ENCODE results near the gene CDHR1.

Gene CDHR1

GRCh38 chr10:84226616-84227015, 32.3 kb downstream of the CDHR1 start:
- DNase-seq (ENCODE audit: low read depth in 1 of 2, low spot score in 1 of 2): no peak

GRCh38 chr10:84227810-84228209, 33.5 kb downstream of the CDHR1 start:
- no peak for DNase-seq (ENCODE audit: low read depth in 1 of 2, low spot score in 1 of 2)

GRCh38 chr10:84230359-84230758, 36.0 kb downstream of the CDHR1 start:
- no peak for DNase-seq (ENCODE audit: low read depth in 1 of 2, low spot score in 1 of 2)

GRCh38 chr10:84232376-84232775, 38.0 kb downstream of the CDHR1 start:
- DNase-seq (ENCODE audit: low read depth in 1 of 2, low spot score in 1 of 2): no peak

GRCh38 chr10:84233940-84234339, 39.6 kb downstream of the CDHR1 start:
- DNase-seq (ENCODE audit: low read depth in 1 of 2, low spot score in 1 of 2): no peak

GRCh38 chr10:84234479-84234878, 40.1 kb downstream of the CDHR1 start:
- DNase-seq (ENCODE audit: low read depth in 1 of 2, low spot score in 1 of 2): no peak

GRCh38 chr10:84235096-84235495, 40.8 kb downstream of the CDHR1 start:
- DNase-seq (ENCODE audit: low read depth in 1 of 2, low spot score in 1 of 2): no peak

GRCh38 chr10:84236807-84237198, 42.5 kb downstream of the CDHR1 start:
- DNase-seq (ENCODE audit: low read depth in 1 of 2, low spot score in 1 of 2): no peak

GRCh38 chr10:84237199-84238051, 43.1 kb downstream of the CDHR1 start:
- no peak for DNase-seq (ENCODE audit: low read depth in 1 of 2, low spot score in 1 of 2)

- DNase-seq (ENCODE audit: low read depth in 1 of 2, low spot score in 1 of 2): no peak
Observed at GRCh38 chr10:84238909-84239308, 44.6 kb downstream of the CDHR1 start.

- DNase-seq (ENCODE audit: low read depth in 1 of 2, low spot score in 1 of 2): no peak
Observed at GRCh38 chr10:84241185-84241790, 47.0 kb downstream of the CDHR1 start, which contains the start of gene LRIT1. TSS of gene LRIT1 (minus strand) at chr10:84241546. CDS start at chr10:84241439, 107 bp downstream.

- DNase-seq (ENCODE audit: low read depth in 1 of 2, low spot score in 1 of 2): no peak
Observed at GRCh38 chr10:84243759-84244158, 49.4 kb downstream of the CDHR1 start.

- DNase-seq (ENCODE audit: low read depth in 1 of 2, low spot score in 1 of 2): no peak
Observed at GRCh38 chr10:84244651-84245270, 50.4 kb downstream of the CDHR1 start, which contains the start of gene RGR. TSS of gene RGR (plus strand) at chr10:84245053. CDS start at chr10:84245091, 38 bp downstream.

GRCh38 chr10:84247496-84247895, 53.2 kb downstream of the CDHR1 start:
- DNase-seq (ENCODE audit: low read depth in 1 of 2, low spot score in 1 of 2): no peak

GRCh38 chr10:84248794-84249193, 54.5 kb downstream of the CDHR1 start:
- DNase-seq (ENCODE audit: low read depth in 1 of 2, low spot score in 1 of 2): no peak

- no peak for DNase-seq (ENCODE audit: low read depth in 1 of 2, low spot score in 1 of 2)
Observed at GRCh38 chr10:84254552-84255478, 60.5 kb downstream of the CDHR1 start.

- peak in 1 of 2 donors; percentile 21 for DNase-seq (ENCODE audit: low read depth in 1 of 2, low spot score in 1 of 2)
Observed at GRCh38 chr10:84256510-84257342, 62.4 kb downstream of the CDHR1 start.

- no peak for DNase-seq (ENCODE audit: low read depth in 1 of 2, low spot score in 1 of 2)
Observed at GRCh38 chr10:84257343-84258020, 63.1 kb downstream of the CDHR1 start.

GRCh38 chr10:84258034-84258695, 63.8 kb downstream of the CDHR1 start:
- DNase-seq (ENCODE audit: low read depth in 1 of 2, low spot score in 1 of 2): no peak

Measured in activated CD4-positive, alpha-beta T cell treated with anti-CD3 and anti-CD28 coated beads, Interleukin-2, amount 50 U/mL, for 24 hours (primary cell).